SKM-1 (cell line): ENCODE data around the gene ICOS.

Source experiments
- DNase-seq: peaks from one replicate; lab custom pipeline; 2025; ENCODE audit not compliant: unreplicated experiment; lab: John Stamatoyannopoulos, UW

Gene ICOS

GRCh38 chr2:203936535-203936934 is at the start of gene ICOS:
Gene ICOS, plus strand, starts transcription at chr2:203936763. Its CDS starts 52 bp downstream, at chr2:203936815.
- DNase-seq: no peak

- no peak for DNase-seq
These were observed 48.9 kb upstream of the ICOS start for GRCh38 chr2:203887677-203888076.

GRCh38 chr2:203889542-203889941 is 47.0 kb upstream of the ICOS start:
- no peak for DNase-seq

GRCh38 chr2:203889944-203890343 is 46.6 kb upstream of the ICOS start:
- no peak for DNase-seq

GRCh38 chr2:203890733-203891132 is 45.8 kb upstream of the ICOS start:
- DNase-seq: no peak

GRCh38 chr2:203891474-203891873 is 45.1 kb upstream of the ICOS start:
- DNase-seq: peak; percentile 70

GRCh38 chr2:203892207-203892606 is 44.4 kb upstream of the ICOS start:
- no peak for DNase-seq

- no peak for DNase-seq
These were observed 43.2 kb upstream of the ICOS start for GRCh38 chr2:203893401-203893800.

GRCh38 chr2:203893840-203894239 is 42.7 kb upstream of the ICOS start:
- DNase-seq: no peak

GRCh38 chr2:203894262-203894661 is 42.3 kb upstream of the ICOS start:
- DNase-seq: no peak

GRCh38 chr2:203897544-203897943 is 39.0 kb upstream of the ICOS start:
- DNase-seq: no peak

GRCh38 chr2:203898657-203899056 is 37.9 kb upstream of the ICOS start:
- DNase-seq: no peak

GRCh38 chr2:203900253-203900652 is 36.3 kb upstream of the ICOS start:
- DNase-seq: no peak

- no peak for DNase-seq
These were observed 32.5 kb upstream of the ICOS start for GRCh38 chr2:203904022-203904421.

GRCh38 chr2:203905656-203906055 is 30.9 kb upstream of the ICOS start:
- DNase-seq: no peak

GRCh38 chr2:203908066-203908796 is 28.3 kb upstream of the ICOS start:
- peak; percentile 11 for DNase-seq

GRCh38 chr2:203908797-203909185 is 27.8 kb upstream of the ICOS start:
- no peak for DNase-seq

GRCh38 chr2:203909261-203909967 is 27.1 kb upstream of the ICOS start:
- peak; percentile 33 for DNase-seq

GRCh38 chr2:203909974-203910373 is 26.6 kb upstream of the ICOS start:
- DNase-seq: no peak

GRCh38 chr2:203913947-203914346 is 22.6 kb upstream of the ICOS start:
- DNase-seq: no peak

GRCh38 chr2:203914546-203915182 is 21.9 kb upstream of the ICOS start:
- peak; percentile 22 for DNase-seq

GRCh38 chr2:203915256-203915655 is 21.3 kb upstream of the ICOS start:
- no peak for DNase-seq
